Progenitor cell of endocrine pancreas (in vitro differentiated cells): ENCODE measurements around the gene BEST1. TPM values are rescaled to one million over a fixed set of nuclear protein-coding genes. Genes with fewer than 3 reads are reported as not detected.
A peak's percentile ranks its signal among the peaks of the same experiment; 100 is the strongest.

Experiments
- DNase-seq: peaks from one replicate; pipeline ENCODE4 v3.0.0; 2021; ENCODE audit warnings: low spot score; ENCODE audit not compliant: unreplicated experiment
- H3K27ac Mint-ChIP-seq: 2 replicates; pipeline ENCODE4 v1.8.0; 2021; ENCODE audit warnings: mild to moderate bottlenecking, moderate library complexity, mixed read lengths
- H3K27me3 Mint-ChIP-seq: 2 replicates; pipeline ENCODE4 v1.8.0; 2021; ENCODE audit warnings: mixed read lengths
- H3K36me3 Mint-ChIP-seq: 2 replicates; pipeline ENCODE4 v1.8.0; 2022; ENCODE audit warnings: mixed read lengths; ENCODE audit not compliant: insufficient read depth
- H3K4me1 Mint-ChIP-seq: 2 replicates; pipeline ENCODE4 v1.8.0; 2021; ENCODE audit warnings: low read depth, mixed read lengths
- H3K4me3 Mint-ChIP-seq: 2 replicates; pipeline ENCODE4 v1.8.0; 2021; ENCODE audit warnings: low read depth, mild to moderate bottlenecking, moderate library complexity, mixed read lengths
- H3K9me3 Mint-ChIP-seq: 2 replicates; pipeline ENCODE4 v1.8.0; 2021; ENCODE audit warnings: low read depth, mixed read lengths
- total RNA-seq: library from RNA; stranded (reverse); gene quantifications from 2 replicates; pipeline ENCODE4 v1.2.1, GENCODE V29; 2021
- TF ChIP-seq, protein P1 (sequence below): fragments of 200-600 bp; sonication (generic); IDR thresholded peaks from one replicate; pipeline ENCODE4 v1.5.0; 2021; ENCODE audit warnings: antibody characterized with exemption, mild to moderate bottlenecking; ENCODE audit not compliant: unreplicated experiment

Gene BEST1
- total RNA-seq, 1 donor from 2014 or later, result 0.34 TPM

DNA sequence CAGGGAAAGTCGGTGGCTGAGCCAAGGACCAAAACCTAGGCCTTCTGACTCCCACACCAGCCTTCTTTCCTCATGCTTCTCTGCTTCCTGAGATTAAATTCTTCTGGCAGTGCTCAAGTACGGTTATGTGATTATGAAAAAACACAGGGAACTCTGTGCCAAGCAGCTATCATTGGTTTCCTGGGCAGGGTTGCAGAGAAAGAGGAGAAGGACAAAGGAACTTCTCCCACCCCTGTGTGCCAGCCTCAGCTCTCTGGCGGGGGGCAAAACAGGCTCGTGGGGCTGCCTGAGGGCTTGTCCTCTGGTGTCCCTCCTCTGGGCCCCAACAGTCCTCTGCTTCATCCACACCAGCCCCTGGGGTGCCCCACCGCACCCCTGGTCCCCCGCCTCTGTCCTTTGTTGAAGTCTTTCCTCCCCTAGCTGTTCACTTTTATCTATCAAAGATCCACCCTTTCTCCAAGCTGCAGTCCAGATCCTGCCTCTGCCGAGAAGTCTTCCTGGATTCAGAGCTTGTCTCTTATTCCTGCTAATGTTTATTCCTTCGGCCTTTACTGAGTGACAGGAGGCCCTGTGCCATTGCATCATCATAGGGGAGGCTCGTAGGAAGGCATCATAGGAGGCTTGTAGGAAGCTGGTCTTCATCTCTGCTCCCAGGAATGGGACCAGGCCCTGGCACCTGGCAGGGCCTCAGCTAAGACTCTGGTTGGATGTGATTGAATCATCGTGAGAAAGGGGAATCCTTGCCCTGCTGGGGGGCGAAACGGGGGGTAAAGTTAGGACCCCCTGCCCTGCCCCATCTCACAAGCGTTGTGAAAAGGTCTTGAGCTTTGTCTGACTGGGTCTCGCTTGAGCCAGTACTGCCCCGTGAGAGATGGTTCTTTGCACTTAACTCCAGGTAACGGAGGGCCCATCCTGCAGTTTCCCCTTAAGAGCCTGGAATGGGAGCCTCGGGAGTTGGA lies 28.8 kb downstream of the BEST1 start:
- Mint-ChIP-seq H3K36me3 (no peaks in the 10 kb centered on the region), H3K27ac (no peak overlapping the region), H3K4me3 (no peak overlapping the region), H3K9me3 (no peaks in the 10 kb centered on the region), H3K27me3 (no peaks in the 10 kb centered on the region), H3K4me1 (peaks cover 28% of the 10 kb centered on the region)
- TF ChIP-seq, protein P1, sequence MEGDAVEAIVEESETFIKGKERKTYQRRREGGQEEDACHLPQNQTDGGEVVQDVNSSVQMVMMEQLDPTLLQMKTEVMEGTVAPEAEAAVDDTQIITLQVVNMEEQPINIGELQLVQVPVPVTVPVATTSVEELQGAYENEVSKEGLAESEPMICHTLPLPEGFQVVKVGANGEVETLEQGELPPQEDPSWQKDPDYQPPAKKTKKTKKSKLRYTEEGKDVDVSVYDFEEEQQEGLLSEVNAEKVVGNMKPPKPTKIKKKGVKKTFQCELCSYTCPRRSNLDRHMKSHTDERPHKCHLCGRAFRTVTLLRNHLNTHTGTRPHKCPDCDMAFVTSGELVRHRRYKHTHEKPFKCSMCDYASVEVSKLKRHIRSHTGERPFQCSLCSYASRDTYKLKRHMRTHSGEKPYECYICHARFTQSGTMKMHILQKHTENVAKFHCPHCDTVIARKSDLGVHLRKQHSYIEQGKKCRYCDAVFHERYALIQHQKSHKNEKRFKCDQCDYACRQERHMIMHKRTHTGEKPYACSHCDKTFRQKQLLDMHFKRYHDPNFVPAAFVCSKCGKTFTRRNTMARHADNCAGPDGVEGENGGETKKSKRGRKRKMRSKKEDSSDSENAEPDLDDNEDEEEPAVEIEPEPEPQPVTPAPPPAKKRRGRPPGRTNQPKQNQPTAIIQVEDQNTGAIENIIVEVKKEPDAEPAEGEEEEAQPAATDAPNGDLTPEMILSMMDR, result no peak
- DNase-seq, result no peak

- Mint-ChIP-seq H3K9me3 (peaks cover under 1% of the 10 kb centered on the region), H3K36me3 (no peaks in the 10 kb centered on the region), H3K27ac (no peak overlapping the region), H3K27me3 (no peaks in the 10 kb centered on the region), H3K4me1 (peaks cover 25% of the 10 kb centered on the region), H3K4me3 (no peak overlapping the region)
- TF ChIP-seq, protein P1, result no peak
- no peak for DNase-seq
These were observed 30.8 kb downstream of the BEST1 start for GRCh38 chr11:61980783-61981541.

DNA sequence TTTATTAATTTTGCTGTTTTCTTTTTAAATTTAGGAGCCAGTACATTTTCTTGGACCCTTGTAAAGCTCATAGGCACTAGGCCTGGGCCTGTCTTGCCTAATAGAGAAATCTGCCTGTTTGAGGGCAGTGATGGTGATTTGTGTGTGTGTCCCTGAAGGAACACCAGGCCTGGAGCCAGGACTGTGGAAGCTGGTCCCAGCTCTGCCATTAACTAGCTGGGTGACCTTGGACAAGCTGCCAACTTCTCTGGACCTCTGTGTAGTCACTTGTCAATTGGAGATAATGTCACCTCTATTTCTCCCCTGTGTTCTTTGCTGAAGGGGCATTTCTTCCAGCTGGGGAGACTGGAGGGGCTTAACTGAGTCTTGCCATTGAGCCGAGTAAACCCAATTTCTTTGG lies 33.3 kb downstream of the BEST1 start:
- no peak for DNase-seq

GRCh38 chr11:61985869-61986268 lies 35.7 kb downstream of the BEST1 start:
- DNase-seq, result no peak
- H3K36me3 Mint-ChIP-seq, result peaks cover 18% of the 10 kb centered on the region
- no peaks in the 10 kb centered on the region for H3K27me3 Mint-ChIP-seq
- H3K4me3 Mint-ChIP-seq, result peak overlapping the region; percentile 4
- peaks cover 27% of the 10 kb centered on the region for H3K9me3 Mint-ChIP-seq
- H3K27ac Mint-ChIP-seq, result peak overlapping the region; percentile 84
- TF ChIP-seq, protein P1, result no peak
- peaks cover 20% of the 10 kb centered on the region for H3K4me1 Mint-ChIP-seq

More for the DNA sequence above, 33.3 kb downstream of the BEST1 start:
- Mint-ChIP-seq H3K4me3 (no peak overlapping the region), H3K36me3 (peaks cover 13% of the 10 kb centered on the region), H3K27ac (no peak overlapping the region), H3K9me3 (peaks cover 16% of the 10 kb centered on the region), H3K27me3 (no peaks in the 10 kb centered on the region), H3K4me1 (peaks cover 23% of the 10 kb centered on the region)
- TF ChIP-seq, protein P1, result no peak

DNA sequence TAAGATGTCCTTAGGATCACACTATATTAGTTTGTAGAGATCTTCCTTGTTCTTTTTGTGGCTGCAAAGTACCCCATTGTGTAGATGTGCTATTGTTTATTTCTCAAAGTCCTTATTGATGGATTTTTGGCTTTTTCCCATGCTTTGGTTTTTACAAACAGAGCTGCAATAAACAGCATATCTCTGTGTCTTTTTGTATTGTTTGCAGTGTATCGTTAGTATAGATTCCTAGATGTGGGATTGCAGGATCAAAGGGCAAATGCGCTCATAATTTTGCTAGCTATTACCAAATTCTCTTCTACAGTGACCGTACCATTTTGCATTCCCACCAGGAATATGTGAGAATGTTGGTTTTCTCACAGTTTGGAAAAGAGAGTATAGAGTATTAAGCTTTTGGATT lies 44.8 kb downstream of the BEST1 start:
- Mint-ChIP-seq H3K4me1 (peaks cover 4% of the 10 kb centered on the region), H3K9me3 (peaks cover 14% of the 10 kb centered on the region), H3K27ac (no peak overlapping the region), H3K36me3 (peaks cover 8% of the 10 kb centered on the region), H3K27me3 (no peaks in the 10 kb centered on the region), H3K4me3 (no peak overlapping the region)
- TF ChIP-seq, protein P1, result no peak
- DNase-seq, result no peak
